GM12891 (cell line): Measurements from ENCODE around the gene WDR45B.

Experiments used
- POLR2A ChIP-seq: IDR thresholded peaks from 2 replicates; pipeline ENCODE4 v1.6.1; 2011; ENCODE audit warnings: low read depth, low read length, control low read depth
- SPI1 ChIP-seq: IDR thresholded peaks from 2 replicates; pipeline ENCODE4 v1.6.1; 2011; ENCODE audit warnings: low read depth, low read length, control low read depth

- no peak for TF ChIP-seq POLR2A
- TF ChIP-seq SPI1, result no peak
Observed at GRCh38 chr17:82600731-82601446, 47.4 kb downstream of the WDR45B start.
